GM10847 (cell line): ENCODE measurements around the gene TGM2.

Experiments used
- POLR2A ChIP-seq: IDR thresholded peaks from 2 replicates; pipeline ENCODE4 v1.6.1; 2011; ENCODE audit not compliant: insufficient read length; ENCODE audit errors: extremely low read depth

TGM2 gene

GRCh38 chr20:38079353-38079752, 85.7 kb downstream of the TGM2 start:
- no peak for TF ChIP-seq POLR2A

GRCh38 chr20:38078084-38078483, 87.0 kb downstream of the TGM2 start:
- no peak for TF ChIP-seq POLR2A
